ENCODE measurements around the gene PAM. TPM values are rescaled to one million over a fixed set of nuclear protein-coding genes. Genes with fewer than 3 reads are reported as not detected.

Gene PAM
- total RNA-seq, 6 experiments from 2014 or later: 10.9 to 22.7 (median 16.8) TPM

GRCh38 chr5:102888483-102888882, 133.4 kb downstream of the PAM start:
- no peaks in the 10 kb centered on the region for H3K4me1 ChIP-seq
- intact Hi-C loops (cut with DNase I): no loop called here
- no peak overlapping the region for H3K4me3 ChIP-seq
- TF ChIP-seq POLR2A (IDR thresholded peaks at IDR 0.05) (no peak), CTCF (IDR thresholded peaks at IDR 0.05) (no peak)
- H3K9me3 ChIP-seq: no peaks in the 10 kb centered on the region
- H3K36me3 ChIP-seq: no peaks in the 10 kb centered on the region
- no peaks in the 10 kb centered on the region for H3K27me3 ChIP-seq
- ATAC-seq (no peak), DNase-seq (no peak)
- H3K27ac ChIP-seq: no peak overlapping the region

GRCh38 chr5:102889033-102889432, 133.9 kb downstream of the PAM start:
- no peaks in the 10 kb centered on the region for H3K27me3 ChIP-seq
- intact Hi-C loops (cut with DNase I): no loop called here
- no peak for TF ChIP-seq POLR2A (IDR thresholded peaks at IDR 0.05)
- no peak for TF ChIP-seq CTCF (IDR thresholded peaks at IDR 0.05)
- no peak overlapping the region for H3K27ac ChIP-seq
- H3K36me3 ChIP-seq: no peaks in the 10 kb centered on the region
- no peak for DNase-seq
- no peak for ATAC-seq
- H3K9me3 ChIP-seq: no peaks in the 10 kb centered on the region
- no peak overlapping the region for H3K4me3 ChIP-seq
- 83% methylated on average over 1 of the region's 1 CpG for WGBS (ENCODE audit: insufficient coverage, low coverage, low lambda C conversion rate, missing lambda C conversion rate)
- H3K4me1 ChIP-seq: no peaks in the 10 kb centered on the region

GRCh38 chr5:102890133-102890532, 135.0 kb downstream of the PAM start:
- Histone ChIP-seq H3K4me1 (no peaks in the 10 kb centered on the region), H3K36me3 (no peaks in the 10 kb centered on the region), H3K4me3 (no peak overlapping the region), H3K27me3 (no peaks in the 10 kb centered on the region), H3K27ac (no peak overlapping the region), H3K9me3 (no peaks in the 10 kb centered on the region)
- DNase-seq (no peak), ATAC-seq (no peak)
- 90% methylated on average over 3 of the region's 3 CpGs for WGBS (ENCODE audit: insufficient coverage, low coverage, low lambda C conversion rate, missing lambda C conversion rate)
- intact Hi-C loops (cut with DNase I): no loop called here
- TF ChIP-seq POLR2A (IDR thresholded peaks at IDR 0.05) (no peak), CTCF (IDR thresholded peaks at IDR 0.05) (no peak)

- no peak for ATAC-seq
- H3K27me3 ChIP-seq: no peaks in the 10 kb centered on the region
- 66% methylated on average over 3 of the region's 3 CpGs for WGBS (ENCODE audit: insufficient coverage, low coverage, low lambda C conversion rate, missing lambda C conversion rate)
- H3K4me3 ChIP-seq: no peak overlapping the region
- H3K4me1 ChIP-seq: no peaks in the 10 kb centered on the region
- no peaks in the 10 kb centered on the region for H3K36me3 ChIP-seq
- no peak for DNase-seq
- TF ChIP-seq POLR2A (IDR thresholded peaks at IDR 0.05) (no peak), CTCF (IDR thresholded peaks at IDR 0.05) (no peak)
- no peak overlapping the region for H3K27ac ChIP-seq
- intact Hi-C loops (cut with DNase I): no loop called here
- H3K9me3 ChIP-seq: no peaks in the 10 kb centered on the region
Measured at GRCh38 chr5:102891175-102891574, 136.1 kb downstream of the PAM start.

- Histone ChIP-seq H3K36me3 (no peaks in the 10 kb centered on the region), H3K4me1 (no peaks in the 10 kb centered on the region), H3K4me3 (no peak overlapping the region), H3K9me3 (no peaks in the 10 kb centered on the region), H3K27ac (no peak overlapping the region), H3K27me3 (no peaks in the 10 kb centered on the region)
- 80% methylated on average over 3 of the region's 3 CpGs for WGBS (ENCODE audit: insufficient coverage, low coverage, low lambda C conversion rate, missing lambda C conversion rate)
- intact Hi-C loops (cut with DNase I): no loop called here
- DNase-seq (no peak), ATAC-seq (no peak)
- TF ChIP-seq CTCF (IDR thresholded peaks at IDR 0.05): no peak
- no peak for TF ChIP-seq POLR2A (IDR thresholded peaks at IDR 0.05)
Measured at GRCh38 chr5:102893942-102894341, 138.8 kb downstream of the PAM start.
